ENCODE results near the gene TMEM185B.

The TMEM185B gene

DNA sequence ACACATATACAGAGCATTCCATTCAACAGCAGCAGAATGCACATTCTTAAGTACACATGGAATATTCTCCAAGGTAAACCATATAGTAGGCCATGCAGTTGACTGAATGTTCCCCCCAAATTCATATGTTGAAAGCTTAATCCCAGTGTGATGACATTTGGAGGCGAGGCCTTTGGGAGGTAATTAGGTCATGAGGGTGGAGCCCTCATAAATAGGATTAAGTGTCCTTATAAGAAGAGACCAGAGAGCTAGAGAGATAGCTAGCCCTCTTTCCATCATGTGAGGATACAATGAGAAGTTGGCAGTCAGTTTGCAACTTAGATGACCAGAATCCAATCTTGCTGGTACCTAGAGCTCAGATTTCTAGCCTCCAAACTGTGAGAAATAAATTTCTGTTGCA, 27.6 kb downstream of the TMEM185B start:
- H3K4me3 ChIP-seq, result no peak overlapping the region
- no peak overlapping the region for H3K27ac ChIP-seq
- TF ChIP-seq, protein P1, sequence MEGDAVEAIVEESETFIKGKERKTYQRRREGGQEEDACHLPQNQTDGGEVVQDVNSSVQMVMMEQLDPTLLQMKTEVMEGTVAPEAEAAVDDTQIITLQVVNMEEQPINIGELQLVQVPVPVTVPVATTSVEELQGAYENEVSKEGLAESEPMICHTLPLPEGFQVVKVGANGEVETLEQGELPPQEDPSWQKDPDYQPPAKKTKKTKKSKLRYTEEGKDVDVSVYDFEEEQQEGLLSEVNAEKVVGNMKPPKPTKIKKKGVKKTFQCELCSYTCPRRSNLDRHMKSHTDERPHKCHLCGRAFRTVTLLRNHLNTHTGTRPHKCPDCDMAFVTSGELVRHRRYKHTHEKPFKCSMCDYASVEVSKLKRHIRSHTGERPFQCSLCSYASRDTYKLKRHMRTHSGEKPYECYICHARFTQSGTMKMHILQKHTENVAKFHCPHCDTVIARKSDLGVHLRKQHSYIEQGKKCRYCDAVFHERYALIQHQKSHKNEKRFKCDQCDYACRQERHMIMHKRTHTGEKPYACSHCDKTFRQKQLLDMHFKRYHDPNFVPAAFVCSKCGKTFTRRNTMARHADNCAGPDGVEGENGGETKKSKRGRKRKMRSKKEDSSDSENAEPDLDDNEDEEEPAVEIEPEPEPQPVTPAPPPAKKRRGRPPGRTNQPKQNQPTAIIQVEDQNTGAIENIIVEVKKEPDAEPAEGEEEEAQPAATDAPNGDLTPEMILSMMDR (IDR thresholded peaks at IDR 0.05), result no peak
- no peak for DNase-seq (ENCODE audit: low spot score)

- Histone ChIP-seq H3K27ac (no peak overlapping the region), H3K4me3 (no peak overlapping the region)
- TF ChIP-seq, protein P1 (IDR thresholded peaks at IDR 0.05), result no peak
- no peak for DNase-seq (ENCODE audit: low spot score)
Observed at GRCh38 chr2:120192280-120192679, 30.9 kb downstream of the TMEM185B start.

- Histone ChIP-seq H3K4me3 (no peak overlapping the region), H3K27ac (no peak overlapping the region)
- no peak for DNase-seq (ENCODE audit: low spot score)
- TF ChIP-seq, protein P1 (IDR thresholded peaks at IDR 0.05), result no peak
Observed at GRCh38 chr2:120189189-120189588, 34.0 kb downstream of the TMEM185B start.

DNA sequence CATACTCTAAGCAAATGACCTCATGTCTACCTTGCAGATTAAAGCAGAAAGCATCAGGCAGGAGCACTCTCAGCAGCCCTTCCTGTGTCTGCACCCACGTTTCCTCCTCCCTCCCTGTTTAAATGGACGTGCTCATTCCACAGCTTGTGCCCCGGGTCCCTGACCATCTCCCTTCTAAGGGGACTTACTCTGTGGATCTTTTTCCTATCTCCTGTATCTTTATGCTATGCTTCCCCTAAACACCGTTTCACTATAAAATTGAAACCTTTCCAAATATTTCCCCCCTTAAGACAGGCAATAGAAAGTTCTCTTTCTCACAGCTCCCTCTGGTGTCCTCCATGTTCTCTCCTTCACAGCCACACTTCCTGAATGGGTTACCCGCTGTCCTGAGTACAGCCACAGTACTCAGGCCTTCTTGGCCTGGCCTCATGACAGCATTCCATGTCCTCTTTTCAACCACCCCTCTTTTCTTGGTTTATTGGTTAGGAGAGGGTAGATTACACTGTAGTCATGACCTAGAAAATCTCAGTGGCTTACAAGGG, 41.1 kb downstream of the TMEM185B start:
- no peak overlapping the region for H3K27ac ChIP-seq
- TF ChIP-seq, protein P1 (IDR thresholded peaks at IDR 0.05), result no peak
- no peak overlapping the region for H3K4me3 ChIP-seq
- no peak for DNase-seq (ENCODE audit: low spot score)

- DNase-seq (ENCODE audit: low spot score), result no peak
- H3K27ac ChIP-seq, result no peak overlapping the region
- TF ChIP-seq, protein P1 (IDR thresholded peaks at IDR 0.05), result no peak
- no peak overlapping the region for H3K4me3 ChIP-seq
Observed at GRCh38 chr2:120180066-120180465, 43.1 kb downstream of the TMEM185B start.

DNA sequence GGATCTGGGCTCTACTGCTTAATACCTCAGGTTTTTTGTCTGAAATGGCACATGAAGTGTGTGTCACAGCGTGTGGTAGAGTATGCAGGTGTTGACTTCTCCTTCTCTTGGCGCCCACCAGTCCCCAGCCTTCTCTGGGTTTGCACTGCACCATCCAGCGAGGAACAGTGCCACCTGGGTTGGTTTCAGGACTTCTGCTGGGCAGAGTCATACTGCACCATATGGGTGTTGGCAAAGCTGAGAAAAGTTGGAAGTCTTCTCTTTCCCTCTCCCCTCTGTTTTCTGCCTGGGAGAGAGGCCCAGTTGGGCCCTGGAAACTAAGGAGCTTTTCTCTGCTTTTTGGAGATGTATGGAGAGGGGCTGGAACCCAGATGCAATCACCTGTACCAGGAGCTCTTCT, 43.8 kb downstream of the TMEM185B start:
- DNase-seq (ENCODE audit: low spot score), result no peak
- no peak overlapping the region for H3K27ac ChIP-seq
- H3K4me3 ChIP-seq, result no peak overlapping the region
- TF ChIP-seq, protein P1 (IDR thresholded peaks at IDR 0.05), result no peak

GRCh38 chr2:120177973-120178372, 45.2 kb downstream of the TMEM185B start:
- H3K27ac ChIP-seq, result no peak overlapping the region
- no peak for DNase-seq (ENCODE audit: low spot score)
- H3K4me3 ChIP-seq, result no peak overlapping the region
- TF ChIP-seq, protein P1 (IDR thresholded peaks at IDR 0.05), result no peak

All from coronary artery (tissue), 2 donors.